GM10847 (cell line): ENCODE results near the gene TPP1.

Source experiments
- POLR2A ChIP-seq: IDR thresholded peaks from 2 replicates; pipeline ENCODE4 v1.6.1; 2011; ENCODE audit not compliant: insufficient read length; ENCODE audit errors: extremely low read depth

The TPP1 gene

DNA sequence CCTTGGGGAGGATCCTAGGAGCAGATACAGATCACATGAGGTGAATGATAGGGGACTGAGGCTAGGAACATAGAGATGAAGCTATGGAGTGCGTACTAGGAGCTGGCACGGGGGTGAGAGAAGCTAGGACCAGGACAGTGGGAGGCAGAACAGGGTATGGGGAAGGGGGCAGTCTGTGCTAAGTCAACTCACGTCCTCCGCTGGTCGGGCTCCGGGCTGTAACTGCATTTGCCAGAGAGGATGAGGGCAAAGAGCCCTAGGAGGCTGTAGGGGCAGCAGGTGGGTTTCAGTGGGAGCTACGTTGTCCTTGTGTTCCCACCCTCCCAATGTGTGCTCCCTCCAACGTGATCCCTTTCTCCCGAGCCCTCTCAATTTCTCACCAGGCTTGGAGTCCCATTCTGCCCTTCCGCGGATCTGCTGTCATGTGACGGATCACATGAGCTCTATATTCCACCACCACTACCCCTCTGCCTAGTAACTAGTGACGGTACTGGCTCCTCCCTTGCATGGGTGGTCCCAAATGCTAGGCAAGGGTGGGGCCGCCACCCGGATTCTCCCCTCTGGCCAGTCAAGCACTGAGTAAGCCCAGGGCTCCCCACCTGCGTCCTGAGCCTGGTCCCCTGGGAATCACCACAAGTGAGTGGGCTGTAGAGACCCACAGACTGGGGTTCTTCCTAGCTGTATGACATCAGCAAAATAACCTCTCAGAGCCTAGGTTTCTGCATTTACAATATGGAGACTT lies at the start of gene TPP1:
TPP1 (minus strand) TSS at position 419 of the 742 bp plus-strand sequence; CDS start at position 397, 22 bp downstream.
- TF ChIP-seq POLR2A = peak; percentile 48

DNA sequence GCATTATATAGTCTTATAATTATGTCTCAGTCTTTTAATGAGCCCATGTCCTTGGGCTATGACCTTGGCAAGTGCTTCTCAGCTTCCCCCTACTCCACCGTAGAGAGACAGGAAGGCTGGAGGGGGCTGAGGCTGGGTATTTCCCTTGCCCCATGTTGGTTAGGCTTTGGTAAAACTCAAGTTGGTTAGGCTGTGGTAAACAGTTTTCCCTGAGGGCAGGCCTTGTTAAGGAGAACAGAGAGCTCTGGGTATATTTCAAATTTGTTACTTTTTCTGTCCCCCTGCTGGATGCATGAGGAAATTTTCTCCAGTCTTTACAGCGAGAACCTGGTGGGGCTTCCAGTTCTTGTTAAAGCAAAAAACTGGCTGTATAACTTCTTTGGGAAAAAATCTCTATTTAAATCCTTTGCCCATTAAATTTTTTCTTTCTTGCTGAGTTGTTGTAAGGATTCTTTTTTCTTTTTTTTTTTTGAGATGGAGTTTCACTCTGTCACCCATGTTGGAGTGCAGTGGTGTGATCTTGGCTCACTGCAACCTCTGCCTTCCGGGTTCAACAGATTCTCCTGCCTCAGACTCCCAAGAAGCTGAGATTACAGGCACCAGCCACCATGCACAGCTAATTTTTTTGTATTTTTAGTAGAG lies 48.6 kb upstream of the TPP1 start:
- TF ChIP-seq POLR2A = no peak

DNA sequence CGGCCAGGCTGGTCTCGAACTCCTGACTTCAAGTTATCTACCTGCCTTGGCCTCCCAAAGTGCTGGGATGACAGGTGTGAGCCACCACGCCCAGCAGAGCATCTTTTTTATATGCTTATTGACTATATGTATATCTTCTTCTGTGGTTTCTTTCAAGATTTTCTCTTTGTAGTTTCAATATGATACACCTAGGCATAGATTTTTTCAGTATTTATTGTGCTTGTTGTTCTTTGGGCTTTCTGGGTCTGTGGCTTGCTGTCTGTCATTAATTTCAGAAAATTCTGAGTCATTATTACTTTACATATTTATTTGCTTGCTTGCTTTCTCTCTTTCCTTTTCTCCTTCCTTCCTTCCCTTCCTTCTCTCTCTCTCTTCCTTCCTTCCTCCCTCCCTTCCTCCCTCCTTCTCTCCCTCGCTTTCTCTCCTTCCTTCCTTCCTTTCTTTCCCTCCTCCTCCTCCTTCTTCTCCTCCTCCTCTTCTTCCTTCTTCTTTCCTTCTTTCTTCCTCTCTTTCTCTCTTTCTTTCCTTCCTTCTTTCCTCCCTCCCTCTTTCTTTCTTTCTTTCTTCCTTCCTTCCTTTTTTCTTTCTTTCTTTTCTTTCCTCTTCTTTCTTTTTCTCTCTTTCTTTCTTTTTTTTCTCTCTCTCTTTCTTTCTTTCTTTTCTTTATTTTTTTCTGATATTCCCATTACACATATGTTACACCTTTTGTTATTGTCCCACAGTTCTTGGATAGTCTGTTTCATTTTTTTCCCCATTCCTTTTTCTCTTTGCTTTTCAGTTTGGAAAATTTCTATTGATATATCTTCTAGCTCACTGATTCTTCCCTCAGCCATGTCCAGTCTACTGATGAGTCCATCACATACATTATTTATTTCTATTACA lies 47.3 kb upstream of the TPP1 start:
- TF ChIP-seq POLR2A = no peak

DNA sequence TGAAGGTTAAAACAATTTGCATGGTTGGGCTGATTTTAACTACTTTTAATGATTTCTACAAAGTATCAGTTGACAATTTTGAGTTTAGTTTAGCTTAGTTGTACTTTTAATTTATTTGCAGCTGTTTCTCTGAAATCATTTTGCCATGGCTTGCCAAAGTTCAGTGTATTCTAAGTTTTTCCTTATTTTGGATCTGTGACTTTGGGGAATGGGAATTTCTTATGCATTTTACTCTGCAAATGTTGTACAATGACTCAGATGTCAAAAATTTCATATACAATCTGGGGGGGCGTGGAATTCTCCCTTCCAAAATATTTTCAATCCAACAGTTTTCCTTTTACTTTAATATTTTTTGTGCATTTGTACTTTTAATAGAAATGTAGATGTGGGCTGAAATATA lies 45.3 kb upstream of the TPP1 start:
- no peak for TF ChIP-seq POLR2A

DNA sequence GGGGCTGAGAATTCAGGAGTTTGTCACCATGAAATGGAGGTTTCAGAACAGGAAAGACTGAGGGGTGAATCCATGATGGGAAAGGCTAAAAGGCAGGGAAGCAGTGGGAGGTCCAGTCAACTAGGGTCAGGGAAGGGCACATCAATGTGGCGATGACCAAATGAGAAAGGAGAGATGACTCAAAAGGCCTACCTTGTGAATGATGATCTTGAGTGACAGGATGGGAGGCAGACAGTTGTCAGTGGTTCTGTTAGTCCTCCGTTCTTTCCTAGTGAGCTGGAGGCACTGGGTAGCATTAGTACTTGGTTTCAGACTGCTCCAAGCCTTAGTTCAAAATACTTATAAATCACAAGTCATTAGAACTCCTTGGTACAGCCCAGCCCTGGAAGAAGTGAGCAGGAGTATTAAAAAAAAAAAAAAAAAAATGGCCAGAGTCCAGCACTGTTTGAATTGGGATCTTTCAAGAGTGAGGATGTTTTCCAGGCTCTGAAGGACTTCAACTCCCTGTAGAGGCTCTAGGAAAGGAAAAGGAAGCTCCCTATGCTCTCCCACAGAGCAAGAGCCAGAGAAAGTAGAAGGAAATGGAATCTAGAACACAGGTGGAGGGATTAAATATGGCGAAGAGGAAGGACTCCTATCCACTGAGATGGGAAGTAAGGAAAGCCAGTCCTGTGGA lies 44.7 kb upstream of the TPP1 start:
- TF ChIP-seq POLR2A = no peak

DNA sequence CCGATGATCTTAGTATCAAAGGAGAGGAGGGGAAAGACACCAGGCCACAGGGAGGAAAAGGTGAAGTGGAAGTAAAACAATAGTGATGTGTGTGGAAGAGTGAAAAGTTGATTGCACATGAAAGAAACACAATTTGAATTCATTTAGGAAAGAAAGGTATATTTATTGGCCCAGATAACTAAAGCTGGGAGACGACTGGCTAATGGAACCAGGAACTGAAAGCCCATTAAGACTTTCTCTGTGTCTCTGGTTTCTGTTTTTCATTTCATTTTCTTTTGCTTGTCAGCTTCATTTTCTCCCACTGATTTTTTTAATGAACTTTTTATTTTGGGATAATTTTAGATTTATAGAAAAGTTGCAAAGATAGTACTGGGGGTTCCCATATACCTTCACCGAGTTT lies 41.5 kb upstream of the TPP1 start:
- no peak for TF ChIP-seq POLR2A

DNA sequence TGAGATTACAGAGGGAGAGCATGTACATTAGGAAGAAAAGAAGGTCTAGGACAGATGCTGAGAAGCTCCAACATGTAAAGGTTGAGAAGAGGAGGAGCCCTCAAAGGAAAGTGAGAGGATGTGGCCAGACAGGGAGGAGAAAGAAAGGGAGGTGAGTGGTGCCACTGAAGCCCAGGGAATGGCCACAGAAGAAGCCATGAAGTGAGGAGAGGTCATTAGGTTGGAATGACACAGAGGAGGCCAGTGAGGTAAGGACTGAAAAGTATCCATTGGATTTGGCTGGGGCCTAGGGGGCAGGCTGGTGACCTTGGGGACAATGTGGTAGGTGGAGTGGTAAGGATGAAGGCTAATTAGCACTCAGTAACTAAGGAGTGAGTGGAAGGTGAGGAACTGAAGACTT lies 39.4 kb upstream of the TPP1 start:
- no peak for TF ChIP-seq POLR2A

DNA sequence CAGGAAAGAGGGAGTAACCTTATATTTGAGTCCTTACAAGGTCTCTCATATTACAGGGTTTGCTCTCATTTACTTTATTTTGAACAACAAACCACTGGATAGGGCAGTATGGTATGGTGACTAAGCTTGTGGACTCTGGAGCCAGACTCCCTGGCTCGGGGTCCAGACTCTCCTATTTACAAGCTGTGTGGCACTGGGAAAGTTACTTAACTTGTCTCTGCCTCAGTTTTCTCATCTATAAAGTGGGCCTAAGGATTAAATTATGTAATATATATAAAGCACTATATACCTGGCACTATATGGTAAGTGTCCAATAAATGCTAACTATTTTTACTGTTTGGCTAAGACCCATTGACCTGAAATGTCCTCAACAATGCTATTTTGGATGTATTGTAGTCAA lies 38.1 kb upstream of the TPP1 start:
- TF ChIP-seq POLR2A = no peak

DNA sequence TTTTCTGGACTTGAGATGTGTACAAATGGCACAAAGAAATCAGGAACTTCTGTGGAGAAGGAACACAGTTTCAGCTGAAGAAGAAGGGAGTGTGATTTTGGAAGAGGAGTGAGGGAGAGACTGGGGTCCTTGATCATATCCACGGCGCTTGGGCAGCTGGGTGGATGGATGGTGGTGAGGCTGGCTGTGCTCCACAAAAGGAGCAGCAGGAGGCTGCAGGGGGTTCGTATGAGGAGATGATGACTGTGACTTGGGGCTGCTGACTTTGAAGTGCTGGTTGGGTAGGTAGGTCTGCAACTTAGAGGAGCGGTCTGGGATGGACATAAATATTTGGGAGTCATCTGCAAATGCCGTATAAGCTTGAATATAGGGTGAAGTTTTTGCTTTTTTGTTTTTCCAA lies 37.7 kb upstream of the TPP1 start:
- TF ChIP-seq POLR2A = no peak

DNA sequence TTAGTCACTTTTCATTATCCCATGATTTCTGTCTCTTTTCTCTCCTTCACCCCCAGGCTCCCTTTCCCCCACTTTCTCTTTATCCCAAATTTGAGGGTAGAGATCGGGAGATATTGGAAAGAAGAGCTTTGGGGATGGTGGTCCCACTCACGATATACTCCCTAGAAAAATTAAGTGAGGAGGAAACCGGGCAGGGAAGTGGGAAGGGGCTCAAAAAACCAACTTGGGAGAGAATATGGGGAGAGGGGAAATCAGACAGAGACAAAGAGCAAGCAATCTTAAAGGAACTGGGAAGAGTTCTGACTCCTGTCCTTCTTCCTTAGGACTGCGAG lies 37.3 kb upstream of the TPP1 start:
- TF ChIP-seq POLR2A = no peak

DNA sequence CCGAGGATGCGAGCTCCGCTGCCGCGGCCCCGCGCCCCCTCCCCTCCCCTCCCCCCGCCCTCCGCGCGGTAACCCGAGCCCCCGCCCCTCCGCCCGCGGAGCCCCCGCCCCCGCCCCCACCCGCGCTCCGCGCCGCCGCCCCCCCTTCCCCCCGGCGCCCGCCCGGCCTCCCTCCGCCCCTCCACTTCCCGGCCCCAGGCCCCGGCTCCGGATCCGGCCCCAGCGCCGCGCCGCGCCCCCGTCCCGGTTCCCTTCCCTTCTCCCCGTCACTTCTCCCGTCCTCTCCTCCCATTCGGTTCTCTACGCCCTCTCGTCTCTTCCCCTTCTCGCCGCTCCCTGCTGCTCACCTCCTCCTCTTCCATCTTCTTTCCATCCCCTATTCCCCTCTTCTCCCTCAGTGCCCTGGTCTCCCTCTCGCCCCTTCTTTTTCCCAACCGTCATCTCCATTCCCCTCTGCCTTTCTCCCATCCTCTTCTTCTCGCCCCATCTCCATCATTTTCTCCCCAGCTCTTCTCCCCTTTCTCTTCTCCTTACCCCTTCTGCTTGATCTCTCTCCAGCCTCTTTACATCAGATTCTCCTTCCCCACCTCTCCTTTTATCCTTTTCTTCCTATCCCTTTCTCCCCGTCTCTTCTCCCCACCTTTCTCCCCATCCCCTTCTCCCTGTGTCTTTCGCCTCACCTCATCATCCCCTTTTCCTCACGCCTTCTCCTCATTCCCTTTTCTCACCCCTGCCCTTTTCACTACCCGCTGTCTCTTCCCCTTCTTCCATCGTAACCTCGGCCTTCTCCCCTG lies 36.8 kb upstream of the TPP1 start, which contains the start of gene DCHS1:
DCHS1 (minus strand) TSS at position 20 of the 794 bp plus-strand sequence. CDS start 14,196 bp downstream, outside the sequence.
- no peak for TF ChIP-seq POLR2A

DNA sequence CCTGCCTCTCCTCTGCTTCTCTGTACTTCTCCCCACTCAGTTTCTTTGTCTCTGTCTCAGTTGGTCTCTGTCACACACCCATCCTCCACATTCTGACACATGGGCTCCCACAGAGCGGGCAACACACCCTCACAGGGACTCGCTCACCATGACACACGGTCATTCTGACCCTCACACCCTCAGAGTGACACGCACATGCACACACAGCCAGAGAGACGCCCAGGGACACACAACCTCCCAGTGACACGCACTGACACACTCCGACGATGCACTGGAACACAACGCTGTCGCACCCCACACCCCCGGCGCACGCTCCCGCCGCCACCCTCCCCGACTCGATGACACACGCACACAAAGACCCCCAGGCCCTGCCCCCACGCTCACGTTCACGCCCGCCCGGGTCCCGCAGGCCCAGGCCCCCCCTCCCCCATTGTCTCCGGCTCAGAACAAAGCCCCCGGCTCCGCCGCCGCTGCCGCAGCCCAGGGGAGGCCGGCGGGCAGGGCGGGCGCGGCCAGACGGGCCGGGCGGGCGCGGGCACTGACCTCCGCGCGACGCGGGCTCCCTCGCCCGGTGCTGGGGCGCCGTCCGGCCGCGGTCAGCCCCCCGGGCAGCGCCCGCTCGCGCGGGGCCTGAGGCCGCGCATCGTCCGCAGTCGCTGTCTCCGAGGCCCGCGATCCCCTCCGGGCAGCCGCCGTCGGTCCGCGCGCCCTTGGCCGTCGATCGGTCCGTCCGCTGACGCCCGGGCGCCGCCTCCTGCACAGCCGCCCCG lies 36.0 kb upstream of the TPP1 start:
- TF ChIP-seq POLR2A = no peak

DNA sequence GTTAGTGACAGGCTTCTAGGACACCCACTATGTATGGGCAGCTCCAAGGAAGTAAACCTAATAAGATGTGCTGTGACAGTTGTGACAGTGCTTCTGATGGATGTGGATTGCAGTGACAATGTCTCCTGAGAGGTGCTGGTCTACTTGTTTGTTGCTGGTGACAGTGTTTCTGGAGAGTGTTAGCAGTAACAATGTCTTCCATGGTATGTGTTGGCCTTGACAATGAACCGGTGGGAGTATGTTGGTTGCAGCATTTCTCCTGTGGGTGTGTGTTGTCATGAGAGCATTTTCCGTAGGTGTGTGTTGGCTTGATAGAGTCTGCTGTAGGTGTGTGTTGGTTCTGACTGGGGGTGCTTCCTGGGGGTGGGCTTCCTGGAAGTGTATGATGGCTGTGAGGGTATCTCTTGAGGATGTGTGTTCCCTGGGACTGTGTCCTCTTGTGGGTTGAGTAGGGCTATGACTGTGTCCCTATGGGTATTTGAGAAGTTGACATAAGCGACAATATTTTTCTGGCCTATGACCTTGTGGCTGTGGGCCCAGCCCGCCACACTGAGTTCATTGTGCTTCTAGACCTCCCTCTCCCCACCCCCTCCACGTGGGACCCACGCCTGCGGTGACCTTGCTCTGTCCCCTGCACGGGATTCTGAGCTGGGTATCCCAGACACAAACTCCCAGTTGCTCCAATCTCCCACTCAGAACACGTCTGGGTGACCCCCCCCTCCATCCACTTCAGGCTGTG lies 35.2 kb upstream of the TPP1 start:
- no peak for TF ChIP-seq POLR2A
